Transverse colon (tissue), 4 donors: ENCODE data around the gene ALDH16A1. TPM values are rescaled to one million over a fixed set of nuclear protein-coding genes. Genes with fewer than 3 reads are reported as not detected.
A peak's percentile ranks its signal among the peaks of the same experiment; 100 is the strongest.

ENCODE experiments used
- DNase-seq: peaks from one replicate; pipeline ENCODE4 v3.0.0-alpha.2; 2019
- H3K27ac ChIP-seq, 4 donors: fragments of 200-600 bp; sonication (generic); 2 replicates each; pipeline ENCODE4 v1.5.1; 2016 to 2018; ENCODE audit warnings: inconsistent platforms in 4 of 4
- H3K27me3 ChIP-seq: fragments of 200-600 bp; sonication (generic); 2 replicates; pipeline ENCODE4 v1.5.1; 2017; ENCODE audit warnings: inconsistent platforms
- H3K36me3 ChIP-seq, 4 donors: fragments of 200-600 bp; sonication (generic); 2 replicates each; pipeline ENCODE4 v1.5.1; 2017 to 2019; ENCODE audit warnings: inconsistent platforms in 4 of 4
- H3K4me1 ChIP-seq, 4 donors: fragments of 200-600 bp; sonication (generic); 2 replicates each; pipeline ENCODE4 v1.5.1; 2017 to 2020; ENCODE audit warnings: inconsistent platforms in 4 of 4
- H3K4me3 ChIP-seq, 4 donors: fragments of 200-600 bp; sonication (generic); 1 replicate in 1 of 4; 2 replicates in 3 of 4; pipeline versions ENCODE4 v1.5.1 to v1.6.1; 2017 to 2019; ENCODE audit warnings: inconsistent platforms in 4 of 4
- H3K9me3 ChIP-seq, 2 donors: fragments of 200-600 bp; sonication (generic); 2 replicates each; pipeline ENCODE4 v1.5.1; 2017 to 2019; ENCODE audit warnings: inconsistent platforms in 2 of 2
- CTCF ChIP-seq, 5 experiments: fragments of 200-600 bp in 3 of 5; fragments of 450-650 bp in 2 of 5; sonication (generic) in 3 of 5; IDR thresholded peaks; 1 replicate in 2 of 5; 2 replicates in 3 of 5; pipeline ENCODE4 v1.5.1; 2016 to 2017; ENCODE audit warnings: antibody characterized with exemption in 5 of 5, inconsistent platforms in 3 of 5, mild to moderate bottlenecking in 2 of 5, moderate library complexity in 1 of 5
- EP300 ChIP-seq: sonication (generic); formaldehyde crosslinking; IDR thresholded peaks from one replicate; pipeline ENCODE4 v1.6.1; 2017; ENCODE audit warnings: antibody characterized with exemption, low read depth
- POLR2A ChIP-seq: fragments of 450-650 bp; IDR thresholded peaks from one replicate; pipeline ENCODE4 v1.6.1; 2016; ENCODE audit warnings: antibody characterized with exemption, mild to moderate bottlenecking, moderate library complexity
- POLR2AphosphoS5 ChIP-seq, 3 donors: sonication (generic); formaldehyde crosslinking; IDR thresholded peaks; one replicate each; pipeline ENCODE4 v1.6.1; 2016; ENCODE audit warnings: antibody characterized with exemption in 3 of 3
- WGBS, 2 donors: methylation state at CpG; one replicate each; pipeline ENCODE4 v1.1.5; 2018; ENCODE audit warnings: low coverage in 1 of 2; 5-methylcytosine and 5-hydroxymethylcytosine counted together
- in situ Hi-C, 4 donors: fragments of 200-750 bp; cut with MboI; loops; one replicate each; pipeline versions ENCODE4 v1.15.0 to v1.15.1; 2017; ENCODE audit warnings: low sequenced_read_pairs in 3 of 4, low pct_ligation_motif_present in 1 of 4, low pct_unique_long_range_greater_than_20kb in 1 of 4
- intact Hi-C: fragments of 100-400 bp; cut with DNase I; formaldehyde crosslinking; loops from one replicate; pipeline ENCODE4 v1.15.1; 2023; ENCODE audit warnings: low total_unique reads
- total RNA-seq, 4 donors: library from RNA; depleted of rRNA; stranded (reverse); fragments of >200 nt; gene quantifications; one replicate each; pipeline ENCODE4 v1.1.0, GENCODE V29; 2016

The ALDH16A1 gene
- total RNA-seq, 4 donors from 2014 or later = 24.3 to 465 (median 43.1) TPM

- 74 to 76% methylated on average over 10 to 23 of the region's 27 CpGs for WGBS, 2 donors
- in situ Hi-C loops = loop anchor here in 1 of 4 donors (25.0 kb wide), 1 partner anchor 372 kb away; the partner anchor contains the start of genes PNKP and PTOV1
- Histone ChIP-seq H3K4me3 (peak overlapping the region in 1 of 4 donors; percentile 88), H3K27me3 (no peaks in the 10 kb centered on the region), H3K9me3 (no peaks in the 10 kb centered on the region), H3K36me3 (peaks cover 0 to 34% (median 19%) of the 10 kb centered on the region in 4 donors), H3K4me1 (peaks cover 18 to 38% (median 31%) of the 10 kb centered on the region in 4 donors), H3K27ac (peak overlapping the region; percentile 93 to 97 (median 94))
- no peak for TF ChIP-seq POLR2AphosphoS5 (IDR thresholded peaks at IDR 0.05)
- TF ChIP-seq CTCF (IDR thresholded peaks at IDR 0.05) = no peak
- no peak for TF ChIP-seq POLR2A
- no peak for TF ChIP-seq EP300
- DNase-seq = no peak
- intact Hi-C loops = no loop called here
Measured at GRCh38 chr19:49490287-49491029, 37.4 kb downstream of the ALDH16A1 start.

- Histone ChIP-seq H3K27me3 (no peaks in the 10 kb centered on the region), H3K36me3 (peaks cover 0 to 34% (median 19%) of the 10 kb centered on the region in 4 donors), H3K4me3 (no peak overlapping the region), H3K27ac (peak overlapping the region in 2 of 4 donors; percentile 95 to 97), H3K4me1 (peaks cover 18 to 41% (median 34%) of the 10 kb centered on the region in 4 donors), H3K9me3 (no peaks in the 10 kb centered on the region)
- WGBS, 2 donors = 68% methylated on average over 17 of the region's 17 CpGs; no CpG with 5 or more reads in 1 of the 2 donors
- in situ Hi-C loops = loop anchor here in 1 of 4 donors (25.0 kb wide), 1 partner anchor 371 kb away; the partner anchor contains the start of genes PNKP and PTOV1
- intact Hi-C loops = no loop called here
- DNase-seq = no peak
- TF ChIP-seq CTCF (IDR thresholded peaks at IDR 0.05) (no peak), POLR2A (no peak), EP300 (no peak), POLR2AphosphoS5 (IDR thresholded peaks at IDR 0.05) (no peak)
Measured at GRCh38 chr19:49491030-49491803, 38.2 kb downstream of the ALDH16A1 start.

GRCh38 chr19:49491804-49492572 is 39.0 kb downstream of the ALDH16A1 start:
- 19 to 56% methylated on average over 2 to 7 of the region's 7 CpGs for WGBS, 2 donors
- Histone ChIP-seq H3K27ac (peak overlapping the region in 2 of 4 donors; percentile 17 to 56), H3K36me3 (peaks cover 0 to 34% (median 19%) of the 10 kb centered on the region in 4 donors), H3K9me3 (no peaks in the 10 kb centered on the region), H3K4me1 (peaks cover 18 to 40% (median 34%) of the 10 kb centered on the region in 4 donors), H3K27me3 (no peaks in the 10 kb centered on the region), H3K4me3 (no peak overlapping the region)
- in situ Hi-C loops (loop anchor here in 1 of 4 donors (25.0 kb wide), 1 partner anchor 370 kb away; the partner anchor contains the start of genes PNKP and PTOV1), intact Hi-C loops (no loop called here)
- no peak for DNase-seq
- no peak for TF ChIP-seq CTCF (IDR thresholded peaks at IDR 0.05)
- no peak for TF ChIP-seq POLR2A
- TF ChIP-seq POLR2AphosphoS5 (IDR thresholded peaks at IDR 0.05) = no peak
- TF ChIP-seq EP300 = no peak
